Nephron (organoid): ENCODE results near the gene MPHOSPH9.

Experiments used
- H3K27ac Mint-ChIP-seq, 3 experiments: 2 replicates each; pipeline ENCODE4 v1.8.0; 2020; ENCODE audit warnings: mixed read lengths in 3 of 3, mild to moderate bottlenecking in 2 of 3, moderate library complexity in 1 of 3
- H3K27me3 Mint-ChIP-seq: 2 replicates; pipeline ENCODE4 v1.8.0; 2021; ENCODE audit warnings: low read depth, mild to moderate bottlenecking, moderate library complexity, mixed read lengths
- H3K36me3 Mint-ChIP-seq: 2 replicates; pipeline ENCODE4 v1.8.0; 2020; ENCODE audit warnings: low read depth, mixed read lengths
- H3K4me1 Mint-ChIP-seq: 2 replicates; pipeline ENCODE4 v1.8.0; 2020; ENCODE audit warnings: mixed read lengths
- H3K4me3 Mint-ChIP-seq, 3 experiments: 2 replicates each; pipeline ENCODE4 v1.8.0; 2020; ENCODE audit warnings: mild to moderate bottlenecking in 3 of 3, mixed read lengths in 3 of 3, moderate library complexity in 2 of 3
- H3K9me3 Mint-ChIP-seq: 2 replicates; pipeline ENCODE4 v1.8.0; 2020; ENCODE audit warnings: mixed read lengths
- TF ChIP-seq, protein P1 (sequence below), 3 experiments: fragments of 200-600 bp; sonication (generic); IDR thresholded peaks; one replicate each; pipeline ENCODE4 v1.5.0; 2021; ENCODE audit warnings: antibody characterized with exemption in 3 of 3; ENCODE audit not compliant: unreplicated experiment in 3 of 3

Gene MPHOSPH9

DNA sequence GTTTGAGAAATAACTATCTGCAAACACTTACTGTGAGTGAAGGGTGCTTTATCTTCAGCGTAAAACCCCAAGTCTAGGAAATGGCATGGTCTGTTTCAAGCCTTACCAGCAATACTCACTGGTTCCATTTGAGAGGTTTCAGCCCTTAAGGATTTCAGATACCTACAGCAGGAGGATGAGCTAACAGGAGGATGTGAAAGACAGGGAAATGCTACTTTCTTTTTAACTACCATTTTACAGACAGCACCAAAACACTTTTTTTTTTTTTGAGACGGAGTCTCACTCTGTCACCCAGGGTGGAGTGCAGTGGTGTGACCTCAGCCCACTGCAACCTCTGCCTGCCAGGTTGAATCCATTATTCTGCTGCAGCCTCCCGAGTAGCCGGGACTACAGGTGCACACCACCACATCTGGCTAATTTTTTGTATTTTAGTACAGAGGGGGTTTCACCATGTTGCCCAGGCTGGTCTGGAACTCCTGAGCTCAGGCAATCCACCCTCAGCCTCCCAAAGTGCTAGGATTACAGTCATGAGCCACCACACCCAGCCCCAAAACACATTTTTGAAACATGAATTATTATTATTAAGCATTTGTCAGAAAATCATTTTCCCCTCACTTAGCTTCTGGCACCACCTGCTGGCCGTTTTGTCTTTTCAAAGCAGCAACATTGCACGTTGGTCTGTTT lies 4.8 kb upstream of the MPHOSPH9 start:
- Mint-ChIP-seq H3K4me1 (peaks cover 30% of the 10 kb centered on the region), H3K4me3 (peak overlapping the region; percentile 37 to 62 (median 52)), H3K9me3 (no peaks in the 10 kb centered on the region), H3K27ac (peak overlapping the region in 1 of 3 experiments; percentile 9), H3K27me3 (no peaks in the 10 kb centered on the region), H3K36me3 (peaks cover 18% of the 10 kb centered on the region)
- TF ChIP-seq, protein P1, sequence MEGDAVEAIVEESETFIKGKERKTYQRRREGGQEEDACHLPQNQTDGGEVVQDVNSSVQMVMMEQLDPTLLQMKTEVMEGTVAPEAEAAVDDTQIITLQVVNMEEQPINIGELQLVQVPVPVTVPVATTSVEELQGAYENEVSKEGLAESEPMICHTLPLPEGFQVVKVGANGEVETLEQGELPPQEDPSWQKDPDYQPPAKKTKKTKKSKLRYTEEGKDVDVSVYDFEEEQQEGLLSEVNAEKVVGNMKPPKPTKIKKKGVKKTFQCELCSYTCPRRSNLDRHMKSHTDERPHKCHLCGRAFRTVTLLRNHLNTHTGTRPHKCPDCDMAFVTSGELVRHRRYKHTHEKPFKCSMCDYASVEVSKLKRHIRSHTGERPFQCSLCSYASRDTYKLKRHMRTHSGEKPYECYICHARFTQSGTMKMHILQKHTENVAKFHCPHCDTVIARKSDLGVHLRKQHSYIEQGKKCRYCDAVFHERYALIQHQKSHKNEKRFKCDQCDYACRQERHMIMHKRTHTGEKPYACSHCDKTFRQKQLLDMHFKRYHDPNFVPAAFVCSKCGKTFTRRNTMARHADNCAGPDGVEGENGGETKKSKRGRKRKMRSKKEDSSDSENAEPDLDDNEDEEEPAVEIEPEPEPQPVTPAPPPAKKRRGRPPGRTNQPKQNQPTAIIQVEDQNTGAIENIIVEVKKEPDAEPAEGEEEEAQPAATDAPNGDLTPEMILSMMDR (IDR thresholded peaks at IDR 0.05; ENCODE audit: unreplicated experiment in 3 of 3): peak; percentile 64 to 74 (median 67)

- TF ChIP-seq, protein P1 (IDR thresholded peaks at IDR 0.05; ENCODE audit: unreplicated experiment in 3 of 3): no peak
- Mint-ChIP-seq H3K36me3 (peaks cover 4% of the 10 kb centered on the region), H3K4me3 (peak overlapping the region; percentile 91 to 97 (median 95)), H3K27ac (peak overlapping the region; percentile 84 to 95 (median 85)), H3K27me3 (no peaks in the 10 kb centered on the region), H3K4me1 (peaks cover 31% of the 10 kb centered on the region), H3K9me3 (no peaks in the 10 kb centered on the region)
Measured at GRCh38 chr12:123233505-123234308, 766 bp upstream of the MPHOSPH9 start.

DNA sequence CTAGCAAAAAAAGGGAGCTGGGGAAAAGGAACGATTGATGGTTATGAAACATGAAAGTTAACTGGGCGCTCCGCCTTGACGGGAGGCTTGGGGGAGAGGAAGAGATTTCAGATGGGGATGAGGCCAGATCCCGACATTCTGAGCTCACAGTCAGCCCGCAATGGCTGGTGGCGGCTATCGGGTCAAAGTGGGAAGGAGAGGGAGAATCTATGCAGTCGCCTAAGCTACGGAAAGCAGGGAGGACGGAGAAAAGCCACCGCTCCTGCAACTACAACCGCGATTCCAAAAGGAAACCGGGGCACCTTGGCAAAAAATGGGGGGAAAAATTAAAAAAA lies 502 bp downstream of the MPHOSPH9 start:
- H3K4me1 Mint-ChIP-seq: peaks cover 31% of the 10 kb centered on the region
- no peaks in the 10 kb centered on the region for H3K27me3 Mint-ChIP-seq
- peaks cover 4% of the 10 kb centered on the region for H3K36me3 Mint-ChIP-seq
- peak overlapping the region; percentile 84 to 95 (median 85) for H3K27ac Mint-ChIP-seq
- H3K4me3 Mint-ChIP-seq: peak overlapping the region; percentile 91 to 97 (median 95)
- no peaks in the 10 kb centered on the region for H3K9me3 Mint-ChIP-seq
- TF ChIP-seq, protein P1 (IDR thresholded peaks at IDR 0.05; ENCODE audit: unreplicated experiment in 3 of 3): no peak

GRCh38 chr12:123231931-123232330 lies 1.0 kb downstream of the MPHOSPH9 start:
- Mint-ChIP-seq H3K27ac (peak overlapping the region; percentile 84 to 95 (median 85)), H3K27me3 (no peaks in the 10 kb centered on the region), H3K36me3 (peaks cover 4% of the 10 kb centered on the region), H3K4me3 (peak overlapping the region; percentile 91 to 97 (median 95)), H3K4me1 (peaks cover 31% of the 10 kb centered on the region), H3K9me3 (no peaks in the 10 kb centered on the region)
- TF ChIP-seq, protein P1 (IDR thresholded peaks at IDR 0.05; ENCODE audit: unreplicated experiment in 3 of 3): no peak

- peaks cover 24% of the 10 kb centered on the region for H3K4me1 Mint-ChIP-seq
- no peaks in the 10 kb centered on the region for H3K36me3 Mint-ChIP-seq
- TF ChIP-seq, protein P1 (IDR thresholded peaks at IDR 0.05; ENCODE audit: unreplicated experiment in 3 of 3): no peak
- no peaks in the 10 kb centered on the region for H3K9me3 Mint-ChIP-seq
- no peak overlapping the region for H3K27ac Mint-ChIP-seq
- H3K4me3 Mint-ChIP-seq: no peak overlapping the region
- H3K27me3 Mint-ChIP-seq: no peaks in the 10 kb centered on the region
Measured at GRCh38 chr12:123229051-123229450, 3.9 kb downstream of the MPHOSPH9 start.
